SK-N-MC (cell line): ENCODE results near the gene KANTR.
A peak's percentile ranks its signal among the peaks of the same experiment; 100 is the strongest.

Source experiments
- DNase-seq: peaks from one replicate; pipeline ENCODE4 v3.0.0-alpha.2; 2011; ENCODE audit warnings: low read depth, low spot score
- H3K27ac ChIP-seq: fragments of 200-600 bp; sonication (generic); 2 replicates; pipeline ENCODE4 v1.5.1; 2016; ENCODE audit warnings: mixed run types
- H3K36me3 ChIP-seq: fragments of 200-600 bp; sonication (generic); 2 replicates; pipeline ENCODE4 v1.6.1; 2017; ENCODE audit warnings: antibody characterized with exemption, low read length, mixed read lengths; ENCODE audit not compliant: insufficient read depth
- H3K4me3 ChIP-seq: fragments of 200-600 bp; sonication (generic); 2 replicates; pipeline ENCODE4 v1.5.1; 2016
- H3K9ac ChIP-seq: fragments of 200-600 bp; sonication (generic); 2 replicates; pipeline ENCODE4 v1.8.0; 2017; ENCODE audit warnings: mixed run types, mixed read lengths; ENCODE audit not compliant: insufficient read length
- H3K9me3 ChIP-seq: fragments of 200-600 bp; sonication (generic); 2 replicates; pipeline ENCODE4 v1.6.1; 2017; ENCODE audit warnings: low read depth, mild to moderate bottlenecking, antibody characterized with exemption, low read length, moderate library complexity, mixed read lengths
- EZH2 ChIP-seq: fragments of 200-600 bp; sonication (generic); IDR thresholded peaks from one replicate; pipeline ENCODE4 v1.6.1; 2017; ENCODE audit warnings: antibody characterized with exemption
- FOXP2 ChIP-seq: optimal IDR thresholded peaks from 2 replicates; pipeline ENCODE3; 2011; ENCODE audit warnings: mild to moderate bottlenecking, moderate library complexity; ENCODE audit not compliant: insufficient read depth; ENCODE audit errors: extremely low read length, control extremely low read depth
- POLR2AphosphoS5 ChIP-seq: IDR thresholded peaks from 2 replicates; pipeline ENCODE4 v1.6.1; 2012; ENCODE audit warnings: mild to moderate bottlenecking, low read depth, low read length, borderline replicate concordance

KANTR gene

GRCh38 chrX:53093748-53094581 lies at the start of gene KANTR:
KANTR (plus strand) TSS chrX:53094142; CDS start chrX:53124273, 30,131 bp downstream.
- no peaks in the 10 kb centered on the region; the same call in 1 of the 2 replicates for H3K36me3 ChIP-seq
- peak; percentile 53; the same call in 1 of the 2 replicates for TF ChIP-seq POLR2AphosphoS5
- no peak for TF ChIP-seq FOXP2
- no peak for TF ChIP-seq EZH2
- no peaks in the 10 kb centered on the region for H3K9me3 ChIP-seq
- peak within 1 kb of the TSS; percentile 77 for H3K4me3 ChIP-seq
- peak within 1 kb of the TSS; percentile 73 for H3K9ac ChIP-seq
- DNase-seq = peak; percentile 77
- peak within 1 kb of the TSS; percentile 96 for H3K27ac ChIP-seq

GRCh38 chrX:53044995-53045394 lies 48.9 kb upstream of the KANTR start:
- no peak overlapping the region for H3K27ac ChIP-seq
- no peak overlapping the region for H3K9ac ChIP-seq
- H3K36me3 ChIP-seq = no peaks in the 10 kb centered on the region
- TF ChIP-seq POLR2AphosphoS5 = no peak
- TF ChIP-seq EZH2 = no peak
- TF ChIP-seq FOXP2 = no peak
- DNase-seq = no peak
- no peak overlapping the region for H3K4me3 ChIP-seq
- no peaks in the 10 kb centered on the region for H3K9me3 ChIP-seq

- Histone ChIP-seq H3K4me3 (no peak overlapping the region), H3K27ac (no peak overlapping the region), H3K9me3 (no peaks in the 10 kb centered on the region), H3K9ac (no peak overlapping the region), H3K36me3 (no peaks in the 10 kb centered on the region)
- DNase-seq = no peak
- TF ChIP-seq POLR2AphosphoS5 (no peak), EZH2 (no peak), FOXP2 (no peak)
These were observed 46.7 kb upstream of the KANTR start for GRCh38 chrX:53047228-53047627.

- H3K4me3 ChIP-seq = no peak within 1 kb of the TSS
- H3K36me3 ChIP-seq = no peaks in the 10 kb centered on the region
- DNase-seq = no peak
- H3K9me3 ChIP-seq = no peaks in the 10 kb centered on the region
- H3K27ac ChIP-seq = no peak within 1 kb of the TSS
- no peak within 1 kb of the TSS for H3K9ac ChIP-seq
- no peak for TF ChIP-seq FOXP2
- no peak for TF ChIP-seq POLR2AphosphoS5
- TF ChIP-seq EZH2 = no peak
These were observed 45.5 kb upstream of the KANTR start, which contains the start of gene GPR173 for GRCh38 chrX:53048169-53049126. GPR173 (plus strand) TSS chrX:53048789; CDS start chrX:53076622, 27,833 bp downstream.

GRCh38 chrX:53049127-53049517 lies 44.8 kb upstream of the KANTR start:
- H3K27ac ChIP-seq = no peak overlapping the region
- no peak overlapping the region for H3K4me3 ChIP-seq
- no peaks in the 10 kb centered on the region for H3K9me3 ChIP-seq
- TF ChIP-seq FOXP2 (no peak), EZH2 (no peak), POLR2AphosphoS5 (no peak)
- no peak for DNase-seq
- no peak overlapping the region for H3K9ac ChIP-seq
- no peaks in the 10 kb centered on the region for H3K36me3 ChIP-seq

- H3K9ac ChIP-seq = no peak overlapping the region
- no peaks in the 10 kb centered on the region for H3K9me3 ChIP-seq
- no peak overlapping the region for H3K4me3 ChIP-seq
- no peaks in the 10 kb centered on the region for H3K36me3 ChIP-seq
- TF ChIP-seq EZH2 (no peak), FOXP2 (no peak), POLR2AphosphoS5 (no peak)
- no peak overlapping the region for H3K27ac ChIP-seq
- DNase-seq = no peak
These were observed 43.1 kb upstream of the KANTR start for GRCh38 chrX:53050841-53051240.

- TF ChIP-seq FOXP2 (no peak), POLR2AphosphoS5 (no peak), EZH2 (no peak)
- Histone ChIP-seq H3K9me3 (no peaks in the 10 kb centered on the region), H3K36me3 (no peaks in the 10 kb centered on the region)
These were observed 38.6 kb upstream of the KANTR start for GRCh38 chrX:53055244-53055849.

GRCh38 chrX:53056292-53056691 lies 37.6 kb upstream of the KANTR start:
- DNase-seq = no peak
- H3K9ac ChIP-seq = no peak overlapping the region
- no peak overlapping the region for H3K27ac ChIP-seq
- TF ChIP-seq FOXP2 (no peak), EZH2 (no peak), POLR2AphosphoS5 (no peak)
- H3K36me3 ChIP-seq = no peaks in the 10 kb centered on the region
- no peak overlapping the region for H3K4me3 ChIP-seq
- H3K9me3 ChIP-seq = no peaks in the 10 kb centered on the region

More at GRCh38 chrX:53055244-53055849, 38.6 kb upstream of the KANTR start:
- Histone ChIP-seq H3K4me3 (no peak overlapping the region), H3K9ac (no peak overlapping the region), H3K27ac (no peak overlapping the region)
- no peak for DNase-seq
